Neuronal stem cell (in vitro differentiated cells): ENCODE results near the gene TMEM9.

Experiments
- DNase-seq: peaks from one replicate; pipeline ENCODE4 v3.0.0-alpha.2; 2013; ENCODE audit warnings: low spot score
- H2AFZ ChIP-seq: one replicate; pipeline ENCODE4 v1.6.1; 2013; ENCODE audit warnings: mild to moderate bottlenecking, low read length, inconsistent platforms
- H2AK5ac ChIP-seq: 2 replicates; pipeline ENCODE4 v1.6.1; 2013; ENCODE audit warnings: low read depth, mild to moderate bottlenecking, inconsistent platforms, low read length, moderate library complexity, mixed read lengths
- H2BK120ac ChIP-seq: 2 replicates; pipeline ENCODE4 v1.6.1; 2013; ENCODE audit warnings: low read depth, mild to moderate bottlenecking, inconsistent platforms, low read length, moderate library complexity, mixed read lengths
- H2BK12ac ChIP-seq: one replicate; pipeline ENCODE4 v1.6.1; 2013; ENCODE audit warnings: low read length, inconsistent platforms
- H2BK15ac ChIP-seq: 2 replicates; pipeline ENCODE4 v1.6.1; 2013; ENCODE audit warnings: mild to moderate bottlenecking, low read length, inconsistent platforms, mixed read lengths
- H2BK5ac ChIP-seq: one replicate; pipeline ENCODE4 v1.6.1; 2013; ENCODE audit warnings: inconsistent platforms, mild to moderate bottlenecking, low read length, moderate library complexity
- H3K14ac ChIP-seq: one replicate; pipeline ENCODE4 v1.6.1; 2013; ENCODE audit warnings: low read length, inconsistent platforms
- H3K18ac ChIP-seq: 2 replicates; pipeline ENCODE4 v1.6.1; 2013; ENCODE audit warnings: low read length, inconsistent platforms
- H3K23ac ChIP-seq: 2 replicates; pipeline ENCODE4 v1.6.1; 2013; ENCODE audit warnings: low read depth, mild to moderate bottlenecking, mixed read lengths, low read length, inconsistent platforms; ENCODE audit not compliant: poor library complexity
- H3K27ac ChIP-seq: replicated peaks from 3 replicates; pipeline ENCODE4 v1.5.1; 2013; ENCODE audit warnings: low read length, inconsistent platforms
- H3K27me3 ChIP-seq, 3 experiments: 2 replicates each; pipeline ENCODE4 v1.6.1; 2013; ENCODE audit warnings: low read length in 3 of 3, mild to moderate bottlenecking in 2 of 3, inconsistent platforms in 1 of 3, low read depth in 1 of 3, mixed read lengths in 1 of 3, moderate library complexity in 1 of 3; ENCODE audit not compliant: control insufficient read depth in 3 of 3, insufficient read depth in 3 of 3
- H3K36me3 ChIP-seq, 2 donors: replicated peaks in 1 of 2; 2 replicates each; pipeline ENCODE4 v1.6.1; 2013; ENCODE audit warnings: low read length in 2 of 2; ENCODE audit not compliant: control insufficient read depth in 2 of 2, insufficient read depth in 2 of 2
- H3K4ac ChIP-seq: 2 replicates; pipeline ENCODE4 v1.6.1; 2013; ENCODE audit warnings: inconsistent platforms, mild to moderate bottlenecking, low read length, moderate library complexity
- H3K4me1 ChIP-seq, 2 donors: 1 replicate in 1 of 2; 2 replicates in 1 of 2; pipeline ENCODE4 v1.6.1; 2013; ENCODE audit warnings: low read length in 2 of 2, low read depth in 1 of 2; ENCODE audit not compliant: control insufficient read depth in 2 of 2, insufficient read depth in 1 of 2
- H3K4me2 ChIP-seq: one replicate; pipeline ENCODE4 v1.6.1; 2013; ENCODE audit warnings: mild to moderate bottlenecking, low read length, inconsistent platforms; ENCODE audit not compliant: insufficient read depth, poor library complexity, severe bottlenecking
- H3K4me3 ChIP-seq, 2 donors: 2 replicates each; pipeline ENCODE4 v1.5.1; 2013; ENCODE audit warnings: low read length in 2 of 2, mild to moderate bottlenecking in 2 of 2, inconsistent platforms in 1 of 2, moderate library complexity in 1 of 2
- H3K79me1 ChIP-seq: one replicate; pipeline ENCODE4 v1.6.1; 2013; ENCODE audit warnings: low read depth, mild to moderate bottlenecking, inconsistent platforms, low read length, moderate library complexity
- H3K9ac ChIP-seq: one replicate; pipeline ENCODE4 v1.6.1; 2013; ENCODE audit warnings: mild to moderate bottlenecking, low read depth, low read length, inconsistent platforms; ENCODE audit not compliant: poor library complexity
- H3K9me3 ChIP-seq, 2 donors: replicated peaks in 1 of 2; 2 replicates each; pipeline versions ENCODE3 to v1.6.1; 2013; ENCODE audit warnings: low read length in 2 of 2, mild to moderate bottlenecking in 2 of 2, inconsistent platforms in 1 of 2, low read depth in 1 of 2, mixed read lengths in 1 of 2, moderate library complexity in 1 of 2; ENCODE audit not compliant: control insufficient read depth in 2 of 2, insufficient read depth in 1 of 2
- H4K8ac ChIP-seq: one replicate; pipeline ENCODE4 v1.6.1; 2013; ENCODE audit warnings: low read depth, mild to moderate bottlenecking, inconsistent platforms, low read length, moderate library complexity
- H4K91ac ChIP-seq: one replicate; pipeline ENCODE4 v1.6.1; 2013; ENCODE audit warnings: low read length, low read depth, mild to moderate bottlenecking, inconsistent platforms; ENCODE audit not compliant: poor library complexity
- WGBS, 2 donors: extraction: QIAGEN DNeasy Blood & Tissue Kit; methylation state at CpG; one replicate each; pipeline ENCODE4 v1.1.7; 2013; ENCODE audit warnings: missing lambda C conversion rate in 2 of 2, mixed read lengths in 1 of 2; ENCODE audit not compliant: insufficient read length in 2 of 2, insufficient replicate concordance in 1 of 2; ENCODE audit errors: extremely low coverage in 2 of 2; 5-methylcytosine and 5-hydroxymethylcytosine counted together

Gene TMEM9

GRCh38 chr1:201125800-201126199 lies 28.5 kb downstream of the TMEM9 start:
- H3K27me3 ChIP-seq, result peaks cover 0 to 48% (median 0%) of the 10 kb centered on the region in 3 experiments
- no peak overlapping the region for H2AK5ac ChIP-seq
- H3K14ac ChIP-seq, result no peak overlapping the region
- DNase-seq, result no peak
- H3K79me1 ChIP-seq, result no peaks in the 10 kb centered on the region
- H3K4ac ChIP-seq, result no peak overlapping the region
- no peak overlapping the region for H4K8ac ChIP-seq
- no peak overlapping the region for H2AFZ ChIP-seq
- H3K18ac ChIP-seq, result no peak overlapping the region
- H3K27ac ChIP-seq, result no peak overlapping the region
- no peak overlapping the region for H2BK12ac ChIP-seq
- no peak overlapping the region for H3K23ac ChIP-seq
- no peaks in the 10 kb centered on the region for H3K36me3 ChIP-seq
- H4K91ac ChIP-seq, result no peak overlapping the region
- no peaks in the 10 kb centered on the region for H3K9me3 ChIP-seq
- peaks cover 0 to 6% of the 10 kb centered on the region in 2 donors for H3K4me1 ChIP-seq
- H3K4me2 ChIP-seq, result no peak overlapping the region
- no peak overlapping the region for H2BK120ac ChIP-seq
- H2BK5ac ChIP-seq, result no peak overlapping the region
- H3K4me3 ChIP-seq, result peak overlapping the region in 1 of 2 donors; percentile 56
- H3K9ac ChIP-seq, result no peak overlapping the region
- H2BK15ac ChIP-seq, result no peak overlapping the region
- WGBS, 2 donors, result no CpG with 5 or more reads among the region's 7 CpGs

DNA sequence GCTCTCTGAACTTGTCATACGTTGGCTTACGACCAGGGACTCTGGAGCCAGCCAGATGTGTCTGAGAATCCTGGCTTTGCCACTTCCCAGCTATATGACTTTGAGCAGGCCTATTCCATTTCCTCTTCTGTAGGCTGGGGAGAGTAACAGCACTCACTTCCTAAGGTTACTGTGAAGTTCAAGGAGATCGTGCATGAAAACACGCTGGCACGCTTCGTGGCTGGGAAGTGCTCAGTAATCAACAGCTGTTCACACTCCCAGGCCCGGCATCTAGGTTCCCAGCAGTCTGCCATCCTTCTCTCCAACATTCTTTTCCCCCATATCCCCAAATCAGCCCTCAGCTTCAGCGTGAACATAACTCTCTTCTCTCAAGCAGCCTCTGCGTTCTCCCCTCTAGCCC lies 29.3 kb downstream of the TMEM9 start:
- H3K9me3 ChIP-seq, result no peaks in the 10 kb centered on the region
- H4K91ac ChIP-seq, result no peak overlapping the region
- no peak overlapping the region for H3K4me2 ChIP-seq
- H3K18ac ChIP-seq, result no peak overlapping the region
- no peak overlapping the region for H2BK120ac ChIP-seq
- no peak overlapping the region for H3K4ac ChIP-seq
- H3K79me1 ChIP-seq, result no peaks in the 10 kb centered on the region
- H3K36me3 ChIP-seq, result no peaks in the 10 kb centered on the region
- no peak overlapping the region for H2BK5ac ChIP-seq
- H2AK5ac ChIP-seq, result no peak overlapping the region
- H3K9ac ChIP-seq, result no peak overlapping the region
- H3K4me3 ChIP-seq, result no peak overlapping the region
- H3K27ac ChIP-seq, result no peak overlapping the region
- WGBS, 2 donors, result no CpG with 5 or more reads among the region's 9 CpGs
- no peak overlapping the region for H3K14ac ChIP-seq
- no peak overlapping the region for H2AFZ ChIP-seq
- H4K8ac ChIP-seq, result no peak overlapping the region
- H3K27me3 ChIP-seq, result peaks cover 0 to 56% (median 0%) of the 10 kb centered on the region in 3 experiments
- DNase-seq, result no peak
- peaks cover under 1 to 6% of the 10 kb centered on the region in 2 donors for H3K4me1 ChIP-seq
- no peak overlapping the region for H3K23ac ChIP-seq
- no peak overlapping the region for H2BK15ac ChIP-seq
- H2BK12ac ChIP-seq, result no peak overlapping the region

GRCh38 chr1:201123866-201124265 lies 30.4 kb downstream of the TMEM9 start:
- Histone ChIP-seq H2BK120ac (no peak overlapping the region), H3K23ac (no peak overlapping the region), H3K9ac (no peak overlapping the region), H3K27me3 (peaks cover 0 to 60% (median 0%) of the 10 kb centered on the region in 3 experiments), H2BK15ac (no peak overlapping the region), H3K27ac (no peak overlapping the region), H2BK12ac (no peak overlapping the region), H3K4me1 (peaks cover 4 to 6% of the 10 kb centered on the region in 2 donors), H4K91ac (no peak overlapping the region), H3K14ac (peak overlapping the region; percentile 77), H3K18ac (no peak overlapping the region), H3K4ac (no peak overlapping the region), H2AFZ (no peak overlapping the region), H3K36me3 (no peaks in the 10 kb centered on the region), H3K9me3 (no peaks in the 10 kb centered on the region), H3K4me2 (no peak overlapping the region), H3K79me1 (no peaks in the 10 kb centered on the region), H4K8ac (no peak overlapping the region), H2AK5ac (no peak overlapping the region), H3K4me3 (no peak overlapping the region), H2BK5ac (no peak overlapping the region)
- DNase-seq, result no peak
- no CpG with 5 or more reads among the region's 1 CpG for WGBS, 2 donors

DNA sequence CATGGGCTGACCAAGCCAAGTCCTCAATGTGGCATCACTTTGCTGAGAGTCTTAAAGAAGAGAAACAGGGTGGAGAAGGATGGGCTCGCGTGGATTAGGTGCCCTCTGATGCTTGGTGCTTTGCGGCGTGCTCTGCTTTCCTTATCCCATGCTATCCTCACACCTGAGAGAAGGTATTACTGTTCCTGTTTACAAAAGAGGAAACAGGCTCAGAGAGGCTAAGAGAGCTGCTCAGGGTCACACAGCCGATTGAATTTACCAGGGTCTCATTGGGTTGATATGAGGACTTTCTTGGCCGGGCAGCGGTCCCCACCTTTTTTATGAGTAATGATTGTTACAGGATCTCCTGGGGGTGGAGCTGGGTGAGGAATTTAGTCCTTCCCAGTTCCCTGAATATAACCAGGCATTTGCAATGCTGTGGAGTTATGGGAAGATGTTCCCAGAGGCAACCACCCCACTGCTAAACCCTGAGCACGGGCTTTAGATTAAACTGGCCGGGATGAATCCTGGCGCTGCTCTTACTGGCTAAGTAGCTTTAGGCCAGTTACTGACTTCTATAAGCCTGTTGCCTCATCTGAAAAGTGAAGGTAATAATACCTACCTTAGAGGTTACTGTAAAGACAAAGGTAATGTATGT lies 31.8 kb downstream of the TMEM9 start:
- H2BK15ac ChIP-seq, result no peak overlapping the region
- no peak overlapping the region for H4K8ac ChIP-seq
- no peak overlapping the region for H3K9ac ChIP-seq
- H2BK5ac ChIP-seq, result no peak overlapping the region
- H3K9me3 ChIP-seq, result no peaks in the 10 kb centered on the region
- H3K14ac ChIP-seq, result no peak overlapping the region
- H3K4me2 ChIP-seq, result no peak overlapping the region
- no peak overlapping the region for H3K23ac ChIP-seq
- H3K4me1 ChIP-seq, result peaks cover 3 to 4% of the 10 kb centered on the region in 2 donors
- peaks cover 0 to 60% (median 0%) of the 10 kb centered on the region in 3 experiments for H3K27me3 ChIP-seq
- H2BK120ac ChIP-seq, result no peak overlapping the region
- no peak overlapping the region for H3K27ac ChIP-seq
- H3K79me1 ChIP-seq, result no peaks in the 10 kb centered on the region
- H2AFZ ChIP-seq, result no peak overlapping the region
- H4K91ac ChIP-seq, result no peak overlapping the region
- DNase-seq, result no peak
- H2AK5ac ChIP-seq, result no peak overlapping the region
- H3K4ac ChIP-seq, result no peak overlapping the region
- H3K36me3 ChIP-seq, result no peaks in the 10 kb centered on the region
- no peak overlapping the region for H3K18ac ChIP-seq
- H3K4me3 ChIP-seq, result no peak overlapping the region
- no CpG with 5 or more reads among the region's 10 CpGs for WGBS, 2 donors
- H2BK12ac ChIP-seq, result no peak overlapping the region
